Osteocyte (in vitro differentiated cells): Measurements from ENCODE around the gene ANKRD12. TPM values are rescaled to one million over a fixed set of nuclear protein-coding genes. Genes with fewer than 3 reads are reported as not detected.

ENCODE experiments used
- DNase-seq: peaks from one replicate; pipeline ENCODE4 v3.0.0; 2021; ENCODE audit warnings: mixed read lengths; ENCODE audit not compliant: unreplicated experiment; ENCODE audit errors: extremely low spot score
- H3K27ac Mint-ChIP-seq: one replicate; pipeline ENCODE4 v1.8.0; 2021; ENCODE audit warnings: mild to moderate bottlenecking, mixed read lengths; ENCODE audit not compliant: unreplicated experiment
- H3K27me3 Mint-ChIP-seq: one replicate; pipeline ENCODE4 v1.8.0; 2021; ENCODE audit warnings: mixed read lengths; ENCODE audit not compliant: unreplicated experiment
- H3K36me3 Mint-ChIP-seq: one replicate; pipeline ENCODE4 v1.8.0; 2021; ENCODE audit warnings: mixed read lengths; ENCODE audit not compliant: unreplicated experiment
- H3K4me1 Mint-ChIP-seq: one replicate; pipeline ENCODE4 v1.8.0; 2021; ENCODE audit warnings: mixed read lengths; ENCODE audit not compliant: unreplicated experiment
- H3K4me3 Mint-ChIP-seq: one replicate; pipeline ENCODE4 v1.8.0; 2021; ENCODE audit warnings: mild to moderate bottlenecking, moderate library complexity, mixed read lengths; ENCODE audit not compliant: unreplicated experiment
- H3K9me3 Mint-ChIP-seq: one replicate; pipeline ENCODE4 v1.8.0; 2021; ENCODE audit warnings: mixed read lengths; ENCODE audit not compliant: unreplicated experiment
- CTCF ChIP-seq: fragments of 200-600 bp; sonication (generic); IDR thresholded peaks from 2 replicates; pipeline ENCODE4 v1.5.0; 2021; ENCODE audit warnings: antibody characterized with exemption, mild to moderate bottlenecking, moderate library complexity
- total RNA-seq: library from RNA; stranded (reverse); gene quantifications from 2 replicates; pipeline ENCODE4 v1.2.1, GENCODE V29; 2021

Gene ANKRD12
- total RNA-seq, 1 donor from 2014 or later, result 40.0 TPM

- Mint-ChIP-seq H3K4me3 (no peak overlapping the region), H3K36me3 (peaks cover 78% of the 10 kb centered on the region), H3K4me1 (peaks cover 8% of the 10 kb centered on the region), H3K27ac (no peak overlapping the region), H3K27me3 (no peaks in the 10 kb centered on the region), H3K9me3 (peaks cover 18% of the 10 kb centered on the region)
- no peak for TF ChIP-seq CTCF
- DNase-seq, result no peak
These were observed 96.4 kb downstream of the ANKRD12 start for GRCh38 chr18:9232977-9233376.

- Mint-ChIP-seq H3K36me3 (peaks cover 75% of the 10 kb centered on the region), H3K4me3 (no peak overlapping the region), H3K9me3 (peaks cover 18% of the 10 kb centered on the region), H3K4me1 (peaks cover 8% of the 10 kb centered on the region), H3K27ac (no peak overlapping the region), H3K27me3 (no peaks in the 10 kb centered on the region)
- DNase-seq, result no peak
- no peak for TF ChIP-seq CTCF
These were observed 97.3 kb downstream of the ANKRD12 start for GRCh38 chr18:9233771-9234440.

GRCh38 chr18:9234528-9234927 is 97.9 kb downstream of the ANKRD12 start:
- Mint-ChIP-seq H3K36me3 (peaks cover 70% of the 10 kb centered on the region), H3K27ac (no peak overlapping the region), H3K4me3 (no peak overlapping the region), H3K27me3 (no peaks in the 10 kb centered on the region), H3K9me3 (peaks cover 18% of the 10 kb centered on the region), H3K4me1 (peaks cover 8% of the 10 kb centered on the region)
- TF ChIP-seq CTCF, result no peak
- DNase-seq, result no peak

- Mint-ChIP-seq H3K36me3 (peaks cover 55% of the 10 kb centered on the region), H3K4me3 (no peak overlapping the region), H3K4me1 (no peaks in the 10 kb centered on the region), H3K27me3 (no peaks in the 10 kb centered on the region), H3K27ac (no peak overlapping the region), H3K9me3 (peaks cover 6% of the 10 kb centered on the region)
- DNase-seq, result no peak
- no peak for TF ChIP-seq CTCF
These were observed 101.4 kb downstream of the ANKRD12 start for GRCh38 chr18:9237981-9238380.

- no peak overlapping the region for H3K27ac Mint-ChIP-seq
- peaks cover 57% of the 10 kb centered on the region for H3K36me3 Mint-ChIP-seq
- no peaks in the 10 kb centered on the region for H3K4me1 Mint-ChIP-seq
- H3K9me3 Mint-ChIP-seq, result no peaks in the 10 kb centered on the region
- no peak for TF ChIP-seq CTCF
- no peak overlapping the region for H3K4me3 Mint-ChIP-seq
- no peaks in the 10 kb centered on the region for H3K27me3 Mint-ChIP-seq
- no peak for DNase-seq
These were observed 103.1 kb downstream of the ANKRD12 start for GRCh38 chr18:9239720-9240119.
